ENCODE results near the gene WARS2. TPM values are rescaled to one million over a fixed set of nuclear protein-coding genes. Genes with fewer than 3 reads are reported as not detected.
"Not testable (repeated sequence)": the region's sequence is repeated elsewhere in the genome, so short reads cannot be mapped to it uniquely, and the experiment has no call there.

The WARS2 gene
- total RNA-seq, 4 donors from 2014 or later, result 4.6 to 18.6 (median 10.3) TPM

- Histone ChIP-seq H3K27me3 (no peaks in the 10 kb centered on the region), H3K4me1 (peaks cover 0 to 17% (median 1%) of the 10 kb centered on the region in 4 donors), H3K4me3 (no peak overlapping the region), H3K9me3 (no peaks in the 10 kb centered on the region), H3K36me3 (no peaks in the 10 kb centered on the region), H3K27ac (no peak overlapping the region)
- 71 to 96% methylated on average over 1 of the region's 1 CpG for WGBS, 2 donors (ENCODE audit: low coverage in 1 of 2)
- intact Hi-C loops (cut with DNase I; ENCODE audit: low total_unique reads) (no loop called here), in situ Hi-C loops (cut with MboI; ENCODE audit: low pct_ligation_motif_present in 1 of 4, low pct_unique_long_range_greater_than_20kb in 1 of 4, low sequenced_read_pairs in 3 of 4) (no loop called here)
- no peak for TF ChIP-seq EP300 (IDR thresholded peaks at IDR 0.05; ENCODE audit: low read depth)
- no peak for TF ChIP-seq CTCF (IDR thresholded peaks at IDR 0.05)
- no peak for TF ChIP-seq POLR2AphosphoS5 (IDR thresholded peaks at IDR 0.05)
- no peak for TF ChIP-seq POLR2A (IDR thresholded peaks at IDR 0.05)
- DNase-seq, result no peak
These were observed 6.5 kb downstream of the WARS2 start for GRCh38 chr1:119133987-119134386.

- Histone ChIP-seq H3K4me1 (peaks cover 0 to 7% (median 0%) of the 10 kb centered on the region in 4 donors), H3K27ac (no peak overlapping the region), H3K4me3 (no peak overlapping the region), H3K36me3 (no peaks in the 10 kb centered on the region), H3K27me3 (no peaks in the 10 kb centered on the region), H3K9me3 (no peaks in the 10 kb centered on the region)
- DNase-seq, result no peak
- TF ChIP-seq CTCF (IDR thresholded peaks at IDR 0.05) (no peak), POLR2AphosphoS5 (IDR thresholded peaks at IDR 0.05) (no peak), EP300 (IDR thresholded peaks at IDR 0.05; ENCODE audit: low read depth) (no peak), POLR2A (IDR thresholded peaks at IDR 0.05) (no peak)
- WGBS, 2 donors (ENCODE audit: low coverage in 1 of 2), result 83 to 88% methylated on average over 1 to 3 of the region's 3 CpGs
- in situ Hi-C loops (cut with MboI; ENCODE audit: low pct_ligation_motif_present in 1 of 4, low pct_unique_long_range_greater_than_20kb in 1 of 4, low sequenced_read_pairs in 3 of 4) (no loop called here), intact Hi-C loops (cut with DNase I; ENCODE audit: low total_unique reads) (no loop called here)
These were observed 8.3 kb downstream of the WARS2 start for GRCh38 chr1:119132179-119132578.

- Histone ChIP-seq H3K4me1 (no peaks in the 10 kb centered on the region), H3K27ac (no peak overlapping the region), H3K4me3 (no peak overlapping the region), H3K27me3 (no peaks in the 10 kb centered on the region), H3K9me3 (peaks cover 0 to 3% of the 10 kb centered on the region in 2 donors), H3K36me3 (no peaks in the 10 kb centered on the region)
- intact Hi-C loops (cut with DNase I; ENCODE audit: low total_unique reads) (no loop called here), in situ Hi-C loops (cut with MboI; ENCODE audit: low pct_ligation_motif_present in 1 of 4, low pct_unique_long_range_greater_than_20kb in 1 of 4, low sequenced_read_pairs in 3 of 4) (no loop called here)
- TF ChIP-seq CTCF (IDR thresholded peaks at IDR 0.05) (no peak), POLR2A (IDR thresholded peaks at IDR 0.05) (no peak), POLR2AphosphoS5 (IDR thresholded peaks at IDR 0.05) (no peak), EP300 (IDR thresholded peaks at IDR 0.05; ENCODE audit: low read depth) (no peak)
- 97 to 100% methylated on average over 1 of the region's 1 CpG for WGBS, 2 donors (ENCODE audit: low coverage in 1 of 2)
- DNase-seq, result no peak
These were observed 14.6 kb downstream of the WARS2 start for GRCh38 chr1:119125874-119126273.

GRCh38 chr1:119124764-119125163 is 15.7 kb downstream of the WARS2 start:
- in situ Hi-C loops (cut with MboI; ENCODE audit: low pct_ligation_motif_present in 1 of 4, low pct_unique_long_range_greater_than_20kb in 1 of 4, low sequenced_read_pairs in 3 of 4), result no loop called here
- H3K27me3 ChIP-seq, result no peaks in the 10 kb centered on the region
- DNase-seq, result no peak
- 83 to 92% methylated on average over 2 to 3 of the region's 3 CpGs for WGBS, 2 donors (ENCODE audit: low coverage in 1 of 2)
- no peaks in the 10 kb centered on the region for H3K4me1 ChIP-seq
- TF ChIP-seq EP300 (IDR thresholded peaks at IDR 0.05; ENCODE audit: low read depth) (no peak), POLR2AphosphoS5 (IDR thresholded peaks at IDR 0.05) (no peak), POLR2A (IDR thresholded peaks at IDR 0.05) (no peak)
- intact Hi-C loops (cut with DNase I; ENCODE audit: low total_unique reads), result no loop called here
- H3K9me3 ChIP-seq, result peaks cover 0 to 3% of the 10 kb centered on the region in 2 donors
- H3K36me3 ChIP-seq, result no peaks in the 10 kb centered on the region
- no peak overlapping the region for H3K27ac ChIP-seq
- H3K4me3 ChIP-seq, result no peak overlapping the region

- 83% methylated on average over 1 of the region's 1 CpG for WGBS, 2 donors (ENCODE audit: low coverage in 1 of 2)
- H3K27me3 ChIP-seq; H3K9me3 ChIP-seq; H3K36me3 ChIP-seq; intact Hi-C loops (cut with DNase I; ENCODE audit: low total_unique reads); in situ Hi-C loops (cut with MboI; ENCODE audit: low pct_ligation_motif_present in 1 of 4, low pct_unique_long_range_greater_than_20kb in 1 of 4, low sequenced_read_pairs in 3 of 4); H3K27ac ChIP-seq; H3K4me3 ChIP-seq; DNase-seq; H3K4me1 ChIP-seq: not testable (repeated sequence)
These were observed 18.6 kb downstream of the WARS2 start for GRCh38 chr1:119121872-119122271.
